GM12875 (cell line): ENCODE measurements around the gene TMEM140.

Source experiments
- H3K4me3 ChIP-seq: one replicate; pipeline ENCODE4 v1.5.1; 2011; ENCODE audit warnings: low read depth, low read length, control low read depth
- TF ChIP-seq, protein P1 (sequence below): IDR thresholded peaks from 2 replicates; pipeline ENCODE4 v1.5.1; 2011; ENCODE audit warnings: low read depth, mild to moderate bottlenecking, control low read depth, inconsistent platforms, low read length, moderate library complexity, borderline replicate concordance; ENCODE audit not compliant: insufficient read depth

The TMEM140 gene

DNA sequence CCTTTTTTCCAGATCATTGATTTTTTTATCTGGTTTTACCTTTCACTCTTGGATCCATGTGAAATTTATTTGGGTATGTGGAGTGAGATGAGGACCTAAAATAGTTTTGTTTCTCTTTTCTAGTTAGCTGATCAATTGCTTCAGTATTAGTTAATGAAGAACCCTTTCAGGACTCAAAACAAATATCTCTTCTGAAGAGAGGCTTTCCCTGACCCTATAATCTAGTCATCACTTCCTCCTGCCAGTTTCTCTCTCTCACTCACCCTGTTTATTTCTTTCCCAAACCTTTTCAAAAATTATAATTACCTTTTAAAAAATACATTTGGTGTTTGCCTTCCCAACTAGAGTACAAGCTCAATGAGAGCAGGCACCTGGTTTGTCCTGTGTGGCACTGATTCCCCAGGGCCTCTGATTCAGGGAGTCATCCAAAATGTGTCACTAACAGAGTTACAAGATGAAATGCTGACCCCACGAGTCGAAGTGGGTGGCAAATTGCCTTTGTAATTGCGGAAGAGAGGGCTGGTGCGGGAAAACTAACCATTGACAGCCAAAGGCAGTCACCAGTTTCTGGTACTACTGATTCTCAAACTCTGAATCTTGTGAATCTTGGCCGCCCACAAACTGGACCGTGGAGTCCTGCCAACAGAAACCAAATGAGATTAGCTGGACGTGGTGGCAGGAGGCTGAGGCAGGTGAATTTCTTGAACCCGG lies 2.4 kb downstream of the TMEM140 start:
- H3K4me3 ChIP-seq = no peak overlapping the region
- TF ChIP-seq, protein P1, sequence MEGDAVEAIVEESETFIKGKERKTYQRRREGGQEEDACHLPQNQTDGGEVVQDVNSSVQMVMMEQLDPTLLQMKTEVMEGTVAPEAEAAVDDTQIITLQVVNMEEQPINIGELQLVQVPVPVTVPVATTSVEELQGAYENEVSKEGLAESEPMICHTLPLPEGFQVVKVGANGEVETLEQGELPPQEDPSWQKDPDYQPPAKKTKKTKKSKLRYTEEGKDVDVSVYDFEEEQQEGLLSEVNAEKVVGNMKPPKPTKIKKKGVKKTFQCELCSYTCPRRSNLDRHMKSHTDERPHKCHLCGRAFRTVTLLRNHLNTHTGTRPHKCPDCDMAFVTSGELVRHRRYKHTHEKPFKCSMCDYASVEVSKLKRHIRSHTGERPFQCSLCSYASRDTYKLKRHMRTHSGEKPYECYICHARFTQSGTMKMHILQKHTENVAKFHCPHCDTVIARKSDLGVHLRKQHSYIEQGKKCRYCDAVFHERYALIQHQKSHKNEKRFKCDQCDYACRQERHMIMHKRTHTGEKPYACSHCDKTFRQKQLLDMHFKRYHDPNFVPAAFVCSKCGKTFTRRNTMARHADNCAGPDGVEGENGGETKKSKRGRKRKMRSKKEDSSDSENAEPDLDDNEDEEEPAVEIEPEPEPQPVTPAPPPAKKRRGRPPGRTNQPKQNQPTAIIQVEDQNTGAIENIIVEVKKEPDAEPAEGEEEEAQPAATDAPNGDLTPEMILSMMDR = no peak

DNA sequence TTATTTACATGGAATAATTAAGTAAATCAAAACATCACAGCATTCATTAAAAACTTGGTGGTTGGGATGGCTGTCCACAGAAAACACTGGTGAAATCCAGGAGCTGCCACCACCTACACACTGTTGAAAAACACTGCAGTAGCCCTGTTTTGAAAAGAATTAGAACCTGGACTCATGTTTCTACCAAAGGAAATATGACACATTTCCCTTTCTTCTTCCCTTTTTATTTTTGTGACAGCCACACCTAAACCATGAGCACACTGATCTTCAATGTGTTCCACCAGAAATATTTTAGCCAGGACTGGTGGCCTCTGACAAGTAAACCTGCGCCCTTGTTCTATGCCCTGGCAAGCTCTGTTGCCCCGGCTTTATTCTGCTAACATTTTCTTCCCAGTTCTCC lies 3.3 kb downstream of the TMEM140 start:
- TF ChIP-seq, protein P1 = no peak
- no peak overlapping the region for H3K4me3 ChIP-seq

DNA sequence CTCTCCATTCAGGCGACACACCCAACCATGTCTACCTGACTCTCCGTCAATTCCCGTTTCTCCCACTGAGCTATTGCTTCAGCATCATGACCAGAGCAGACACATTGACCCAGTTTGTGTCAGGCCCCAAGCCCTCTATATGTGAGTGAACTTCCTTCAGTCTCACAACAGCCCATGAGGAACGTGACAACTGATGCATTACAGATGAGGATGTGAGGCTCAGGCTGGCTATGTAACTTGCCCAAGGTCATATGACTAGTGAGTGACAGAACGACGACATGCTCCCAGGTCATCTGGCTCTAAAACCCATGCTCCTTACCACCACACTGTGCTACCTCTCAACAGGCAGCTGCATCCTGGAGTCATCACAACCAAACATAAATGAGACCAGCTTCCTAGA lies 3.7 kb downstream of the TMEM140 start:
- H3K4me3 ChIP-seq = no peak overlapping the region
- TF ChIP-seq, protein P1 = no peak

DNA sequence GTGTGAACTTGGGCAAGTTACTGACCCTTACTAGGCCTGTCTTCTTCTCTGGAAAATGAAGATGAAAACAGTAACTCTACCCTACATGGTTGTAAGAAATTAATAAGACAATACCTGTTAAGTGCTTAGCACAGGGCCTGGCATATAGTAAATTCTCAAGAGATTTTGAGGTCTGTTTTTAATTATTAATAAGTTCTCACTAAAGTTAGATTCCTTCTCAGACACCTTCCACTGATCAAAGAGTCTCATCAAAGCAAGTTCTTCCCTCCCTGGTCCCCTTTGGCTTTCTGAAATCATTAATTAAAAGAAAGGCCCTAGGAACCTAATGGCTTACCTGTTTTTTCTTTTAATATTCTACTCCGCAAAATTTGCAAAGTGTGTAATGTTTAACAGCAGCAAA lies 4.6 kb downstream of the TMEM140 start:
- TF ChIP-seq, protein P1 = no peak
- no peak overlapping the region for H3K4me3 ChIP-seq

DNA sequence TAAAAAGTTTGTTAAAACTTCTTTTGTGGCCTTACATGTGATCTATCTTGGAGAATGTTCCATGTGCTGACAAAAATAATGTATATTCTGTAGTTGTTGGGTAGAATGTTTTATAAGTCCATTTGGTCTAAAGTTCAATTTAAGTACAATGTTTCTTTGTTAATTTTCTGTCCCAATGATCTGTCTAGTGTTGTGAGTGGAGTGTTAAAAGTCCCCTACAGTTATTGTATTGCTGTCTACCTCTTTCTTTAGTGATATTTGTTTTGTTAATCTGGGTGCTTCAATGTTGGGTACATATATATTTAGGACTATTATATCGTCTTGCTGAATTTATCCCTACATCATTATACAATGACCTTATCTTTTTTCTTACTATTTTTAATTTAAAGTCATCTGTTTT lies 6.9 kb downstream of the TMEM140 start:
- no peak overlapping the region for H3K4me3 ChIP-seq
- TF ChIP-seq, protein P1 = no peak

DNA sequence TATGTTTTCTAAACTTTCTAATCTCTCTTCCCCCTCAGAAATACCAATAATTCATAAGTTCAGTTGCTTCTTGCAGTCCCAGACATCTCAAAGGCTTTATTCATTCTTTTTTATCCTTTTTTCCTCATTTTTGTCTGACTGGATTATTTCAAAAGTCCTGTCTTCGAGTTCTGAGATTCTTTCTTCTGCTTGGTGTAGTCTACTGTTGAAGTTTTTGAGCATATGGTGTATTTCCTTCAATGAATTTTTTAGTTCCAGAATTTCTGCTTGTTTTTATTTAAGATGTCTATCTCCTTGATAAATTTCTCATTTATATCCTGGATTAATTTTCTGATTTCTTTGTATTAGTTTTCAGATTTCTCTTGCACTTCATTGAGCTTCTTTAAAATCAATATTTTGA lies 8.4 kb downstream of the TMEM140 start:
- no peak overlapping the region for H3K4me3 ChIP-seq
- TF ChIP-seq, protein P1 = no peak

DNA sequence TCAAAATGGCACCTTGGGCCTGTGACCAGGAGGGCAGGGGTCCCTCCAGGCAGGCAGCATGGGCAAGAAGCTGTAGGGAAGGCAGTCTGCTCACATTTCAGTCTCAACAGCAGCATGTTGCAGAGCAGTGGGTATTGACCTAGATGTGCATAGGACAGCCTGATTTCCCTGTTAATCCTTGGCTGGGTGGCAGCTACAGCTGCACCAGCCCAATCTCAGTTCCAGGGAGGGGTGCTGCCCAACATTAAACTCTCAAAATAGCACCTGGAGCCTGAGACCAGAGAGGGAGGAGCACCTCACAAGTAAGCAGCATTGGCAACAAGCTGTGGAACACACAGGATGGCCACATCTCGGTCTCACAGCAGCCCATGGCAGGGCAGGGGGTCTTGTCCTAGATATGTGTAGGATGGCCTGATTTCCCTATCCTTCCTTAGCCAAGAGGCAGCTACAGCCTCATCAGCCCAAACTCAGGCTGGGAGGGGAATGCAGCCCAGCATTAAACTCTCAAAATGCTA lies 10.3 kb downstream of the TMEM140 start:
- TF ChIP-seq, protein P1 = no peak

More for the DNA sequence above, 10.3 kb downstream of the TMEM140 start:
- no peak overlapping the region for H3K4me3 ChIP-seq
